OCI-LY7 (cell line): Measurements from ENCODE around the gene STON1.

ENCODE experiments used
- CTCF ChIP-seq: fragments of 200-600 bp; sonication (generic); conservative IDR thresholded peaks from 2 replicates; pipeline ENCODE4 v1.5.1; 2014; ENCODE audit warnings: mild to moderate bottlenecking, antibody characterized with exemption, low read length, moderate library complexity, mixed read lengths
- EZH2phosphoT487 ChIP-seq: fragments of 200-600 bp; sonication (generic); IDR thresholded peaks from 2 replicates; pipeline ENCODE4 v1.6.1; 2018; ENCODE audit warnings: low read depth, borderline replicate concordance, mild to moderate bottlenecking, mixed run types, antibody characterized with exemption, low read length, moderate library complexity, mixed read lengths

- TF ChIP-seq CTCF: no peak
- TF ChIP-seq EZH2phosphoT487: no peak
These were observed 32.3 kb downstream of the STON1 start for GRCh38 chr2:48562281-48562680.
